HepG2 (cell line): ENCODE data around the gene CNEP1R1. TPM values are rescaled to one million over a fixed set of nuclear protein-coding genes. Genes with fewer than 3 reads are reported as not detected.

ENCODE experiments used
- CERS6 ChIP-seq: sonication (generic); formaldehyde crosslinking; IDR thresholded peaks from 2 replicates; pipeline ENCODE4 v1.5.0; 2020; ENCODE audit warnings: missing genetic modification reagents
- CREB1 ChIP-seq, 2 experiments: fragments of 450-650 bp in 1 of 2; IDR thresholded peaks; 2 replicates each; pipeline ENCODE4 v1.6.1; 2016 to 2017; ENCODE audit warnings: control low read depth in 1 of 2, mild to moderate bottlenecking in 1 of 2, missing compliant biosample characterization in 1 of 2, missing genetic modification characterization in 1 of 2
- HOXA5 ChIP-seq: sonication (generic); formaldehyde crosslinking; IDR thresholded peaks from 2 replicates; pipeline ENCODE4 v1.4.0; 2020; ENCODE audit warnings: missing genetic modification reagents
- MEIS1 ChIP-seq: sonication (generic); formaldehyde crosslinking; IDR thresholded peaks from 2 replicates; pipeline ENCODE4 v1.9.0; 2021; ENCODE audit warnings: mild to moderate bottlenecking, missing genetic modification reagents, moderate library complexity, borderline replicate concordance
- PITX1 ChIP-seq: sonication (generic); formaldehyde crosslinking; IDR thresholded peaks from 2 replicates; pipeline ENCODE4 v1.5.1; 2020; ENCODE audit warnings: mild to moderate bottlenecking, missing genetic modification reagents
- SNAPC4 ChIP-seq: sonication (generic); formaldehyde crosslinking; IDR thresholded peaks from 2 replicates; pipeline ENCODE4 v1.4.0; 2020; ENCODE audit warnings: mild to moderate bottlenecking, missing genetic modification reagents
- TOPORS ChIP-seq: sonication (generic); formaldehyde crosslinking; IDR thresholded peaks from 2 replicates; pipeline ENCODE4 v1.8.0; 2023; ENCODE audit warnings: mild to moderate bottlenecking, missing genetic modification reagents
- ZFP1 ChIP-seq: IDR thresholded peaks from 2 replicates; pipeline ENCODE4 v1.6.1; 2016
- ZFP82 ChIP-seq: sonication (generic); formaldehyde crosslinking; IDR thresholded peaks from 2 replicates; pipeline ENCODE4 v1.5.1; 2020; ENCODE audit warnings: mild to moderate bottlenecking, missing genetic modification reagents, borderline replicate concordance
- ZNF232 ChIP-seq: sonication (generic); formaldehyde crosslinking; IDR thresholded peaks from 2 replicates; pipeline ENCODE4 v1.4.0; 2020; ENCODE audit warnings: missing genetic modification reagents, borderline replicate concordance
- ZNF280B ChIP-seq: sonication (generic); formaldehyde crosslinking; IDR thresholded peaks from 2 replicates; pipeline ENCODE4 v1.5.0; 2020; ENCODE audit warnings: missing genetic modification reagents, mild to moderate bottlenecking, borderline replicate concordance
- ZNF350 ChIP-seq: sonication (generic); formaldehyde crosslinking; IDR thresholded peaks from 2 replicates; pipeline ENCODE4 v1.4.0; 2020; ENCODE audit warnings: mild to moderate bottlenecking, low read depth, missing genetic modification reagents, borderline replicate concordance
- ZNF574 ChIP-seq: sonication (generic); formaldehyde crosslinking; IDR thresholded peaks from 2 replicates; pipeline ENCODE4 v1.4.0; 2020; ENCODE audit warnings: missing genetic modification reagents
- ZNF605 ChIP-seq: sonication (generic); formaldehyde crosslinking; IDR thresholded peaks from 2 replicates; pipeline ENCODE4 v1.8.0; 2022; ENCODE audit warnings: mild to moderate bottlenecking, missing genetic modification reagents
- ZNF740 ChIP-seq: sonication (generic); formaldehyde crosslinking; IDR thresholded peaks from 2 replicates; pipeline ENCODE4 v1.4.0; 2020; ENCODE audit warnings: missing genetic modification reagents
- ZNF773 ChIP-seq: sonication (generic); formaldehyde crosslinking; IDR thresholded peaks from 2 replicates; pipeline ENCODE4 v1.4.0; 2020; ENCODE audit warnings: missing genetic modification reagents, borderline replicate concordance
- ZNF777 ChIP-seq: sonication (generic); formaldehyde crosslinking; IDR thresholded peaks from 2 replicates; pipeline ENCODE4 v1.4.0; 2020; ENCODE audit warnings: missing genetic modification reagents
- polyA plus RNA-seq, 8 experiments: library from polyadenylated mRNA; depleted of rRNA in 3 of 8; stranded (reverse) in 7 of 8; unstranded in 1 of 8; fragments of >200 nt; fragmentation: Illumina TruSeq in 4 of 8; extraction: Trizol in 4 of 8; gene quantifications; 2 replicates each; pipeline versions ENCODE4 v1.2.1 to v1.2.3, GENCODE V29; 2011 to 2016; ENCODE audit warnings: low read depth in 4 of 8, missing spikeins in 1 of 8, mixed read lengths in 1 of 8; ENCODE audit not compliant: insufficient read depth in 1 of 8
- total RNA-seq, 5 experiments: library from RNA; depleted of rRNA; stranded (reverse); fragments of >200 nt; fragmentation: Illumina TruSeq; extraction: Trizol; gene quantifications; 2 replicates each; pipeline ENCODE4 v1.2.3, GENCODE V29; 2016; ENCODE audit warnings: low read depth in 1 of 5

CNEP1R1 gene
- total and polyA plus RNA-seq, 2 of the 13 experiments (the other 11 are each of a cell fraction or from before 2014, with no cell fraction given) = 23.6 to 26.8 TPM

- TF ChIP-seq SNAPC4 (CRISPR knock-in tag) = peak; percentile 84; the same call in 1 of the 2 replicates
- TF ChIP-seq MEIS1 (CRISPR knock-in tag) = no peak
- TF ChIP-seq ZFP82 (CRISPR knock-in tag) = peak; percentile 4; the same call in 1 of the 2 replicates
- TF ChIP-seq CERS6 (CRISPR knock-in tag) = 0 out of 2 replicates have a peak, but pooled peaks have one; percentile 23
- peak; percentile 84; the same call in 1 of the 2 replicates for TF ChIP-seq ZNF773
- peak; percentile 98 for TF ChIP-seq ZNF574 (CRISPR knock-in tag)
- TF ChIP-seq ZFP1 (CRISPR knock-in tag) = peak; percentile 28; the same call in 1 of the 2 replicates
- peak; percentile 83; the same call in 1 of the 2 replicates for TF ChIP-seq PITX1
- TF ChIP-seq ZNF777 (CRISPR knock-in tag) = peak; percentile 83
- peak; percentile 72; the same call in 1 of the 2 replicates for TF ChIP-seq ZNF280B (CRISPR knock-in tag)
- peak; percentile 81 for TF ChIP-seq CREB1 (IDR thresholded peaks at IDR 0.05)
- TF ChIP-seq CREB1 (CRISPR knock-in tag; IDR thresholded peaks at IDR 0.05) = peak; percentile 79
- TF ChIP-seq ZNF350 (CRISPR knock-in tag) = peak; percentile 64; the same call in 1 of the 2 replicates
- peak; percentile 97 for TF ChIP-seq ZNF232
- peak; percentile 95 for TF ChIP-seq HOXA5 (CRISPR knock-in tag)
- peak; percentile 96 for TF ChIP-seq ZNF605 (CRISPR knock-in tag)
- 0 out of 2 replicates have a peak, but pooled peaks have one; percentile 35 for TF ChIP-seq TOPORS (CRISPR knock-in tag)
- TF ChIP-seq ZNF740 (CRISPR knock-in tag) = peak; percentile 83; the same call in 1 of the 2 replicates
Observed at GRCh38 chr16:50024684-50025536, at the start of gene CNEP1R1 (continued).
